ENCODE data around the gene CNOT9.
"Not testable (repeated sequence)": the region's sequence is repeated elsewhere in the genome, so short reads cannot be mapped to it uniquely, and the experiment has no call there.

GRCh38 chr2:218554225-218554624 is 14.4 kb upstream of the CNOT9 start:
- TF ChIP-seq POLR2A, SPI1, POLR2AphosphoS5, TAF1 (IDR thresholded peaks at IDR 0.05; ENCODE audit: low read depth, low read length): not testable (repeated sequence)

All from GM12891 (cell line).